ENCODE measurements around the gene YPEL2.

Gene YPEL2

GRCh38 chr17:59353936-59354755 lies 22.7 kb downstream of the YPEL2 start:
- Histone ChIP-seq H3K36me3 (ENCODE audit: control insufficient read depth, low read length) (no peaks in the 10 kb centered on the region), H3K4me1 (ENCODE audit: control insufficient read depth, low read length) (no peaks in the 10 kb centered on the region), H3K27me3 (ENCODE audit: control insufficient read depth, low read length) (peaks cover 6% of the 10 kb centered on the region; the same call in 1 of the 2 replicates), H3K79me2 (ENCODE audit: control insufficient read depth, low read length) (no peaks in the 10 kb centered on the region), H3K27ac (ENCODE audit: low read depth, low read length) (no peak overlapping the region), H3K4me2 (ENCODE audit: low read length) (no peak overlapping the region), H3K9me2 (replicated peaks; ENCODE audit: control insufficient read depth, low read length) (no peaks in the 10 kb centered on the region), H3K9me3 (ENCODE audit: control insufficient read depth, insufficient read depth, low read length) (no peaks in the 10 kb centered on the region), H3F3A (ENCODE audit: control insufficient read depth, insufficient read depth) (no peaks in the 10 kb centered on the region), H4K20me1 (ENCODE audit: control insufficient read depth, insufficient read depth, low read depth, low read length) (no peaks in the 10 kb centered on the region), H3K4me3 (ENCODE audit: low read length) (no peak overlapping the region)
- TF ChIP-seq EZH2phosphoT487 (IDR thresholded peaks at IDR 0.05; ENCODE audit: borderline replicate concordance, low read length) = no peak
- TF ChIP-seq CTCF (IDR thresholded peaks at IDR 0.05; ENCODE audit: low read depth, low read length, poor library complexity, severe bottlenecking) = no peak

GRCh38 chr17:59355030-59355701 lies 23.7 kb downstream of the YPEL2 start:
- H3K4me1 ChIP-seq (ENCODE audit: control insufficient read depth, low read length) = no peaks in the 10 kb centered on the region
- H3K27ac ChIP-seq (ENCODE audit: low read depth, low read length) = no peak overlapping the region
- no peaks in the 10 kb centered on the region for H3K9me2 ChIP-seq (replicated peaks; ENCODE audit: control insufficient read depth, low read length)
- no peaks in the 10 kb centered on the region for H3K36me3 ChIP-seq (ENCODE audit: control insufficient read depth, low read length)
- H3K9me3 ChIP-seq (ENCODE audit: control insufficient read depth, insufficient read depth, low read length) = no peaks in the 10 kb centered on the region
- H3K4me2 ChIP-seq (ENCODE audit: low read length) = no peak overlapping the region
- H3K4me3 ChIP-seq (ENCODE audit: low read length) = no peak overlapping the region
- peaks cover 3% of the 10 kb centered on the region; the same call in 1 of the 2 replicates for H3K27me3 ChIP-seq (ENCODE audit: control insufficient read depth, low read length)
- no peak for TF ChIP-seq CTCF (IDR thresholded peaks at IDR 0.05; ENCODE audit: low read depth, low read length, poor library complexity, severe bottlenecking)
- no peak for TF ChIP-seq EZH2phosphoT487 (IDR thresholded peaks at IDR 0.05; ENCODE audit: borderline replicate concordance, low read length)
- H4K20me1 ChIP-seq (ENCODE audit: control insufficient read depth, insufficient read depth, low read depth, low read length) = no peaks in the 10 kb centered on the region
- no peaks in the 10 kb centered on the region for H3F3A ChIP-seq (ENCODE audit: control insufficient read depth, insufficient read depth)
- H3K79me2 ChIP-seq (ENCODE audit: control insufficient read depth, low read length) = no peaks in the 10 kb centered on the region

- Histone ChIP-seq H3K9me3 (ENCODE audit: control insufficient read depth, insufficient read depth, low read length) (no peaks in the 10 kb centered on the region), H3K27ac (ENCODE audit: low read depth, low read length) (no peak overlapping the region), H3K4me3 (ENCODE audit: low read length) (no peak overlapping the region), H3K27me3 (ENCODE audit: control insufficient read depth, low read length) (no peaks in the 10 kb centered on the region), H4K20me1 (ENCODE audit: control insufficient read depth, insufficient read depth, low read depth, low read length) (no peaks in the 10 kb centered on the region), H3F3A (ENCODE audit: control insufficient read depth, insufficient read depth) (no peaks in the 10 kb centered on the region), H3K79me2 (ENCODE audit: control insufficient read depth, low read length) (no peaks in the 10 kb centered on the region), H3K4me2 (ENCODE audit: low read length) (no peak overlapping the region), H3K9me2 (replicated peaks; ENCODE audit: control insufficient read depth, low read length) (no peaks in the 10 kb centered on the region), H3K36me3 (ENCODE audit: control insufficient read depth, low read length) (no peaks in the 10 kb centered on the region), H3K4me1 (ENCODE audit: control insufficient read depth, low read length) (peaks cover 5% of the 10 kb centered on the region)
- TF ChIP-seq CTCF (IDR thresholded peaks at IDR 0.05; ENCODE audit: low read depth, low read length, poor library complexity, severe bottlenecking) (no peak), EZH2phosphoT487 (IDR thresholded peaks at IDR 0.05; ENCODE audit: borderline replicate concordance, low read length) (no peak)
These were observed 24.4 kb downstream of the YPEL2 start for GRCh38 chr17:59355702-59356325.
